HEK293 (cell line): ENCODE results near the gene EXOC3L2.

Experiments used
- CTCF ChIA-PET: fragments of 350-600 bp; formaldehyde crosslinking; extraction: SDS; loops from one replicate; lab custom pipeline; 2021; ENCODE audit warnings: antibody characterized with exemption; lab: Yijun Ruan, JAX
- POLR2A ChIA-PET: fragments of 300-600 bp; formaldehyde crosslinking; extraction: SDS; loops from one replicate; lab custom pipeline; 2020; ENCODE audit warnings: antibody characterized with exemption, inconsistent platforms; lab: Yijun Ruan, JAX
- H3K27ac ChIP-seq: fragments of 200-500 bp; sonication (Bioruptor generic); 2 replicates; pipeline ENCODE4 v1.5.1; 2014; ENCODE audit warnings: low read depth, low read length, control low read depth, inconsistent platforms; ENCODE audit errors: extremely low read depth
- H3K36me3 ChIP-seq, 2 experiments: fragments of 200-500 bp in 1 of 2; sonication (Bioruptor generic) in 1 of 2; 1 replicate in 1 of 2; 2 replicates in 1 of 2; pipeline ENCODE4 v1.5.1; 2014 to 2017; ENCODE audit warnings: inconsistent platforms in 2 of 2, low read length in 2 of 2; ENCODE audit not compliant: control insufficient read depth in 2 of 2, insufficient read depth in 1 of 2
- H3K4me1 ChIP-seq: fragments of 200-500 bp; sonication (Bioruptor generic); 2 replicates; pipeline ENCODE4 v1.5.1; 2014; ENCODE audit warnings: mild to moderate bottlenecking, low read length, inconsistent platforms; ENCODE audit not compliant: control insufficient read depth, insufficient read depth
- H3K4me3 ChIP-seq: 2 replicates; pipeline ENCODE4 v1.5.1; 2011; ENCODE audit warnings: low read depth, mild to moderate bottlenecking, control low read depth, low read length, moderate library complexity
- H3K9me3 ChIP-seq: fragments of 200-500 bp; sonication (Bioruptor generic); 2 replicates; pipeline ENCODE4 v1.5.1; 2014; ENCODE audit warnings: low read depth, low read length, inconsistent platforms; ENCODE audit not compliant: control insufficient read depth, insufficient read depth
- AEBP2 ChIP-seq: fragments of 450-650 bp; formaldehyde crosslinking; IDR thresholded peaks from 2 replicates; pipeline ENCODE4 v1.5.1; 2016; ENCODE audit warnings: missing biosample characterization, missing genetic modification characterization, borderline replicate concordance
- ATF2 ChIP-seq: fragments of 450-650 bp; formaldehyde crosslinking; IDR thresholded peaks from 2 replicates; pipeline ENCODE4 v1.5.1; 2016; ENCODE audit warnings: missing biosample characterization, missing genetic modification characterization, low read depth
- CTCF ChIP-seq: fragments of 450-650 bp; formaldehyde crosslinking; IDR thresholded peaks from 2 replicates; pipeline ENCODE4 v1.5.1; 2016; ENCODE audit warnings: missing biosample characterization, missing genetic modification characterization
- FEZF1 ChIP-seq: fragments of 450-650 bp; formaldehyde crosslinking; IDR thresholded peaks from 2 replicates; pipeline ENCODE4 v1.5.1; 2016; ENCODE audit warnings: missing biosample characterization, missing genetic modification characterization
- HOXA7 ChIP-seq: sonication (generic); formaldehyde crosslinking; IDR thresholded peaks from 2 replicates; pipeline ENCODE4 v1.8.1; 2022; ENCODE audit warnings: missing genetic modification reagents, borderline replicate concordance
- HOXD13 ChIP-seq: sonication (generic); formaldehyde crosslinking; IDR thresholded peaks from 2 replicates; pipeline ENCODE4 v1.8.0; 2022; ENCODE audit warnings: missing genetic modification reagents, borderline replicate concordance
- KLF17 ChIP-seq: fragments of 450-650 bp; formaldehyde crosslinking; IDR thresholded peaks from 2 replicates; pipeline ENCODE4 v1.5.1; 2016; ENCODE audit warnings: missing biosample characterization, missing genetic modification characterization
- ZBTB8A ChIP-seq: fragments of 450-650 bp; formaldehyde crosslinking; IDR thresholded peaks from 2 replicates; pipeline ENCODE4 v1.5.1; 2016; ENCODE audit warnings: missing biosample characterization, missing genetic modification characterization
- ZNF133 ChIP-seq: fragments of 450-650 bp; formaldehyde crosslinking; IDR thresholded peaks from 2 replicates; pipeline ENCODE4 v1.5.1; 2016; ENCODE audit warnings: missing biosample characterization, missing genetic modification characterization
- ZNF146 ChIP-seq: fragments of 450-650 bp; formaldehyde crosslinking; IDR thresholded peaks from 2 replicates; pipeline ENCODE4 v1.5.1; 2016; ENCODE audit warnings: missing biosample characterization, missing genetic modification characterization
- ZNF248 ChIP-seq: fragments of 450-650 bp; formaldehyde crosslinking; IDR thresholded peaks from 2 replicates; pipeline ENCODE4 v1.5.1; 2017; ENCODE audit warnings: missing biosample characterization, missing genetic modification characterization
- ZNF274 ChIP-seq, 2 experiments: fragments of 200-500 bp in 1 of 2; fragments of 450-650 bp in 1 of 2; sonication (Bioruptor generic) in 1 of 2; formaldehyde crosslinking in 1 of 2; IDR thresholded peaks; 2 replicates each; pipeline versions ENCODE4 v1.5.1 to v1.6.1; 2014 to 2016; ENCODE audit warnings: borderline replicate concordance in 1 of 2, inconsistent platforms in 1 of 2, low read length in 1 of 2, missing biosample characterization in 1 of 2, missing genetic modification characterization in 1 of 2
- ZNF398 ChIP-seq: fragments of 450-650 bp; formaldehyde crosslinking; IDR thresholded peaks from 2 replicates; pipeline ENCODE4 v1.5.1; 2017; ENCODE audit warnings: missing biosample characterization, missing genetic modification characterization
- ZNF416 ChIP-seq: fragments of 450-650 bp; formaldehyde crosslinking; IDR thresholded peaks from 2 replicates; pipeline ENCODE4 v1.5.1; 2016; ENCODE audit warnings: missing biosample characterization, missing genetic modification characterization
- ZNF513 ChIP-seq: fragments of 450-650 bp; IDR thresholded peaks from 2 replicates; pipeline ENCODE4 v1.5.1; 2018; ENCODE audit warnings: missing biosample characterization, missing genetic modification characterization
- ZNF529 ChIP-seq: fragments of 450-650 bp; formaldehyde crosslinking; IDR thresholded peaks from 2 replicates; pipeline ENCODE4 v1.5.1; 2017; ENCODE audit warnings: missing genetic modification characterization, missing biosample characterization; ENCODE audit not compliant: insufficient replicate concordance
- ZNF658 ChIP-seq: fragments of 450-650 bp; formaldehyde crosslinking; IDR thresholded peaks from 2 replicates; pipeline ENCODE4; 2016; ENCODE audit warnings: missing biosample characterization, missing genetic modification characterization
- ZSCAN18 ChIP-seq: fragments of 450-650 bp; formaldehyde crosslinking; IDR thresholded peaks from 2 replicates; pipeline ENCODE4 v1.5.1; 2016; ENCODE audit warnings: missing biosample characterization, missing genetic modification characterization
- ZSCAN30 ChIP-seq: fragments of 450-650 bp; IDR thresholded peaks from 2 replicates; pipeline ENCODE4 v1.5.1; 2018; ENCODE audit warnings: missing biosample characterization, mild to moderate bottlenecking, missing genetic modification characterization, moderate library complexity
- ZSCAN4 ChIP-seq: fragments of 450-650 bp; formaldehyde crosslinking; IDR thresholded peaks from 2 replicates; pipeline ENCODE4 v1.5.1; 2017; ENCODE audit warnings: missing biosample characterization, missing genetic modification characterization

The EXOC3L2 gene

GRCh38 chr19:45168767-45169351 is 76.3 kb downstream of the EXOC3L2 start:
- Histone ChIP-seq H3K9me3 (no peaks in the 10 kb centered on the region), H3K36me3 (no peaks in the 10 kb centered on the region), H3K27ac (no peak overlapping the region), H3K4me3 (no peak overlapping the region), H3K4me1 (no peaks in the 10 kb centered on the region; the same call in 1 of the 2 replicates)
- TF ChIP-seq HOXD13 (CRISPR knock-in tag) (no peak), ZNF513 (tag by site-specific recombination) (no peak), ZNF274 (IDR thresholded peaks at IDR 0.05; ENCODE audit: low read length) (no peak), ZNF274 (tag by site-specific recombination; IDR thresholded peaks at IDR 0.05; ENCODE audit: borderline replicate concordance) (no peak), ZBTB8A (no peak), AEBP2 (no peak), CTCF (tag by site-specific recombination) (0 out of 2 replicates have a peak, but pooled peaks have one; percentile 19), ZNF248 (tag by site-specific recombination) (no peak), ZNF133 (tag by site-specific recombination) (no peak), ZNF529 (tag by site-specific recombination) (no peak), ATF2 (tag by site-specific recombination) (no peak), HOXA7 (CRISPR knock-in tag) (no peak), KLF17 (tag by site-specific recombination) (peak; percentile 24; the same call in 1 of the 2 replicates), ZSCAN30 (tag by site-specific recombination) (no peak)
- ChIA-PET CTCF (interaction anchor here (0.6 kb wide), 1 partner anchor 9 kb away, joined by 3 read pairs; no protein-coding TSS in a partner anchor), POLR2A (interaction anchor here (1.0 to 2.3 kb wide), 2 partner anchors 10 to 130 kb away, joined by 3 to 5 read pairs; partner anchors contain the start of genes BLOC1S3, CLASRP and TRAPPC6A)

- Histone ChIP-seq H3K27ac (0 out of 2 replicates have a peak overlapping the region, but pooled peaks have one; percentile 37), H3K36me3 (no peaks in the 10 kb centered on the region), H3K4me1 (no peaks in the 10 kb centered on the region; the same call in 1 of the 2 replicates), H3K9me3 (no peaks in the 10 kb centered on the region), H3K4me3 (no peak overlapping the region)
- POLR2A ChIA-PET, result interaction anchor here (0.5 to 2.3 kb wide), 3 partner anchors 11 to 1007 kb away, joined by 5 to 6 read pairs (median 5); partner anchors contain the start of genes BLOC1S3, CLASRP and TRAPPC6A
- CTCF ChIA-PET, result interaction anchor here (0.7 to 1.3 kb wide), 4 partner anchors 12 to 172 kb away, joined by 3 to 5 read pairs (median 4); no protein-coding TSS in a partner anchor
- TF ChIP-seq ZNF416 (tag by site-specific recombination) (no peak), ZSCAN18 (tag by site-specific recombination) (no peak), ZNF658 (tag by site-specific recombination) (no peak), ZNF146 (tag by site-specific recombination) (no peak), ZBTB8A (no peak), ZNF398 (tag by site-specific recombination) (no peak; the same call in 1 of the 2 replicates), ZSCAN4 (tag by site-specific recombination) (no peak), ZNF529 (tag by site-specific recombination) (no peak), FEZF1 (tag by site-specific recombination) (no peak)
Measured at GRCh38 chr19:45166723-45167252, 78.4 kb downstream of the EXOC3L2 start.
